Measurements from ENCODE around the gene INO80.
"Not testable (repeated sequence)": the region's sequence is repeated elsewhere in the genome, so short reads cannot be mapped to it uniquely, and the experiment has no call there.

The INO80 gene

DNA sequence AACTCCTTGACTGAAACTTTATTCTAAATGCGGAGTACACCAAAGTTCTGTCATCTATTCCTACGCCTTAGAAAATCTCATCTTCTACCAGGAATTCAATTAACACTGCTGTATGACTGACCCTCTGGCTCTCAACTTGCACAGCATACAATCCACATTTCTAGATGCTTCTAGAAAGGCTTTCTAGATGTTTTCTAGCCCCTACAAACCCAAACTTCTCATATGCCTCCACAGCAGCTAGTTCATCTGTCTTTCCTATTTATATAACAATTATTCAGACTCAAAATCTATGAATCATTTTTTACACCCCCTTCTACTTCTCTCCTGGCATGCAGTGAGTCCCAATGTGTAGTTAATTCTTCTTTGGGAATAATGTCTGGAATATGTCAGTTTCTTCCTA, 13.2 kb downstream of the INO80 start:
- no peak overlapping the region for H3K4me3 ChIP-seq (ENCODE audit: low read depth, low read length)
- in situ Hi-C loops (cut with HindIII; ENCODE audit: low sequenced_read_pairs) = no loop called here
- TF ChIP-seq, protein P1, sequence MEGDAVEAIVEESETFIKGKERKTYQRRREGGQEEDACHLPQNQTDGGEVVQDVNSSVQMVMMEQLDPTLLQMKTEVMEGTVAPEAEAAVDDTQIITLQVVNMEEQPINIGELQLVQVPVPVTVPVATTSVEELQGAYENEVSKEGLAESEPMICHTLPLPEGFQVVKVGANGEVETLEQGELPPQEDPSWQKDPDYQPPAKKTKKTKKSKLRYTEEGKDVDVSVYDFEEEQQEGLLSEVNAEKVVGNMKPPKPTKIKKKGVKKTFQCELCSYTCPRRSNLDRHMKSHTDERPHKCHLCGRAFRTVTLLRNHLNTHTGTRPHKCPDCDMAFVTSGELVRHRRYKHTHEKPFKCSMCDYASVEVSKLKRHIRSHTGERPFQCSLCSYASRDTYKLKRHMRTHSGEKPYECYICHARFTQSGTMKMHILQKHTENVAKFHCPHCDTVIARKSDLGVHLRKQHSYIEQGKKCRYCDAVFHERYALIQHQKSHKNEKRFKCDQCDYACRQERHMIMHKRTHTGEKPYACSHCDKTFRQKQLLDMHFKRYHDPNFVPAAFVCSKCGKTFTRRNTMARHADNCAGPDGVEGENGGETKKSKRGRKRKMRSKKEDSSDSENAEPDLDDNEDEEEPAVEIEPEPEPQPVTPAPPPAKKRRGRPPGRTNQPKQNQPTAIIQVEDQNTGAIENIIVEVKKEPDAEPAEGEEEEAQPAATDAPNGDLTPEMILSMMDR (IDR thresholded peaks at IDR 0.05; ENCODE audit: low read depth, low read length, missing control alignments) = no peak
- no peak for DNase-seq (ENCODE audit: low read depth)

DNA sequence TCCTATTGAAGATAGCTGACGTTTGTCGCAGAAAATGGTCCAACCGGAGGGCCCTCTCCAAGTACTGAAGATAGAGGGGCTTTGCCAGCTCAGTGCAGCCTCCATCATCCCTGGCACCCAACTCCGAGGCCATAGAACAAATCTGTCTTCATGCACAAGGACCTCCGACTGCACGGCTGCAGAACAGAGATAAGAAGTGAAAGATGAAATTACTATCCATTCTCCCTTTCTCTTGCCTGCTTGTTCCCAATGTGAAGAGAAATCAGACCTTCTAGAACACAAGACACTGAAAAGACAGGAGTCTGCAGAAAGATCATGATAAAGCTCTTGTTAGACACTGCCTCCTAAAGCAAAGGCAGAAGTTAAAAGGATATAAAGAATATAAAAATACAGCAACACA, 19.9 kb downstream of the INO80 start:
- DNase-seq (ENCODE audit: low read depth) = no peak
- in situ Hi-C loops (cut with HindIII; ENCODE audit: low sequenced_read_pairs) = no loop called here
- TF ChIP-seq, protein P1 (IDR thresholded peaks at IDR 0.05; ENCODE audit: low read depth, low read length, missing control alignments) = no peak
- H3K4me3 ChIP-seq (ENCODE audit: low read depth, low read length) = no peak overlapping the region

DNA sequence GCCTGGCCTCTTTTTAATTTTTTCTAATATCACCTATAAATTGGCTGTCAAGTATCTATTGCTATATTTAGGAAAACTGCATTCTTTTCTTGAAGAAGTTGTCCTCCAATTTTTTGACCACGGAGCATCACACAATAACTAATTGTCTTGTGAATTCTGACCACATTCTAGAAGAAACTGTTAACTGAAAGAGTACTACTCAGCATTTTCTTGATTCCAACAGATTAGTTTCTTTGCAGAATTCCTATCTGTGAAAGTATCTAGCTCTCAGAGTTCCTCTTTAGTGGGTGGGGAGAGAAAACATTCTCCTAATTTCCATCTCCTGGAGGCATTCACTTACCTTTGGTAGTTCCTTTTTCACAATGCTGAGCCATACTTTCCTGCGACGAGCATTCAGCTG, 31.1 kb downstream of the INO80 start:
- no peak overlapping the region for H3K4me3 ChIP-seq (ENCODE audit: low read depth, low read length)
- TF ChIP-seq, protein P1 (IDR thresholded peaks at IDR 0.05; ENCODE audit: low read depth, low read length, missing control alignments) = no peak
- no peak for DNase-seq (ENCODE audit: low read depth)
- in situ Hi-C loops (cut with HindIII; ENCODE audit: low sequenced_read_pairs) = no loop called here

DNA sequence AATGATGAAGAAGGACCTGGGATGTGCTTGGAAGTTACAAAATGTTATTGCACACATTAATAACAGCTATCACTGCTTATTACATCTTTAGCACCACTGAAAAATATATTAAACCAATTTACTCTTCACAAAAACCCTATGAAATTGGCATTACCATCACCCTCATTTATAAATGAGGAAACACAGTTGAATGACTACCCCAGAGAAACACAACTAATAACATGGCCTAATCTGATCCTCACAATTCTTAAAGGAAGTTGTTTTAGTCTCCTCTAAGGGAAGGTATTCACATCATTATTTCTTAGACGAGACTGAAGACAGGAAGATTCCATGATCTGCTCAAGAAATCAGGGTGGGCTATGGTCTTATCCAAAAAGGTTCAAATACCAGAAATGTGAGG, 35.9 kb downstream of the INO80 start:
- TF ChIP-seq, protein P1 (IDR thresholded peaks at IDR 0.05; ENCODE audit: low read depth, low read length, missing control alignments) = no peak
- H3K4me3 ChIP-seq (ENCODE audit: low read depth, low read length) = no peak overlapping the region
- in situ Hi-C loops (cut with HindIII; ENCODE audit: low sequenced_read_pairs) = no loop called here

DNA sequence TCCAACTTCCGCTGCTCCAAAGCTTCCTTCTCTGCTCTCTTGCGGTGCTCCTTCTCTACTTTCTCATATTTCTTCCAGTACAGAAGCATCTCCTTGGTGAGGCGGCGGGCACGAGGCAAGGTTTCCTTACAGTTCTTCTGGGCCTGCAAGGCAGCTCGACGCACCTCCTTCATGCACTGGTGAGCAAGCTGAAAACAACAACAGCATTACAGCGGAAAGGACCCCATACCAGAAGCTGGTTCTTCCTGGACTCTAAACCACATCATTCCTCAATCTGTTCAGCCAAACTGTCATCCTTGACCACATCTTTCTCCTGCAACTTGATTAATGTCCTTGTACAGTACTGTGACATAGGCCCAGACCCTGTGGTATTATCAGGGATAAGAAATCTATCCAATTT, 36.4 kb downstream of the INO80 start:
- in situ Hi-C loops (cut with HindIII; ENCODE audit: low sequenced_read_pairs) = loop anchor here (5.0 kb wide), 1 partner anchor 42 kb away; no protein-coding TSS in a partner anchor
- TF ChIP-seq, protein P1 (IDR thresholded peaks at IDR 0.05; ENCODE audit: low read depth, low read length, missing control alignments) = no peak
- peak; percentile 32 for DNase-seq (ENCODE audit: low read depth)
- H3K4me3 ChIP-seq (ENCODE audit: low read depth, low read length) = no peak overlapping the region

More for the DNA sequence above, 35.9 kb downstream of the INO80 start:
- no peak for DNase-seq (ENCODE audit: low read depth)

DNA sequence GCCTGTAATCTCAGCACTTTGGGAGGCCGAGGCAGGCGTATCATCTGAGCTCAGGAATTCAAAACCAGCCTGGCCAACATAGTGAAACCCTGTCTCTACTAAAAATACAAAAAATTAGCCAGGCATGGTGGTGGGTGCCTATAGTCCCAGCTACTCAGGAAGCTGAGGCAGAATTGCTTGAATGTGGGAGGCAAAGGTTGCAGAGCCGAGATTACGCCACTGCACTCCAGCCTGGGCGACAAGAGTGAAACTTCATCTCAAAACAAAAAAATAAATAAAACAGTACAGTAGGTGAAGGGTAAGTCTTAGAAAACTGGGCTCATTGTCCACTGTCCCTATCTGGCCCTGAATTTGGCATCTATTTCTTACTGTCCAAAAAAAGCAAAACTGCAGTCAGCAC, 37.2 kb downstream of the INO80 start:
- not testable (repeated sequence) for DNase-seq (ENCODE audit: low read depth); H3K4me3 ChIP-seq (ENCODE audit: low read depth, low read length)
- in situ Hi-C loops (cut with HindIII; ENCODE audit: low sequenced_read_pairs) = loop anchor here (5.0 kb wide), 1 partner anchor 42 kb away; no protein-coding TSS in a partner anchor

DNA sequence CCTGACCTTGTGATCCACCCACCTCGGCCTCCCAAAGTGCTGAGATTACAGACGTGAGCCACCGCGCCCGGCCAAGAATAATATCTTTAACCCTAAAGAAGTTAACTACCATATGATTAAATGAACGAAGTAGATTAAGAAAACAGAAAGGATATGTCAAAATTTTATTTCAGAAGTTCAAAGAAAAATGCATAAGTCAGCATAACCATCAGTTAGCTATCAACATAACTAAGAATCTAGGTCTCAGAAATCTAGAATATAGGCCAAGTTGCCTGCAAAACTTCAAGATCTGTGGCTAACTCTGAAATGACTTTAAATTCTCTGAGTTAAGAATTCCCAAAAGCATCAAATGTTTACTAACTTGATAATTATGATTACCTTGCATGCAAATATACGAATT, 38.0 kb downstream of the INO80 start:
- no peak for DNase-seq (ENCODE audit: low read depth)
- in situ Hi-C loops (cut with HindIII; ENCODE audit: low sequenced_read_pairs) = loop anchor here (5.0 kb wide), 1 partner anchor 41 kb away; no protein-coding TSS in a partner anchor
- TF ChIP-seq, protein P1 (IDR thresholded peaks at IDR 0.05; ENCODE audit: low read depth, low read length, missing control alignments) = no peak
- H3K4me3 ChIP-seq (ENCODE audit: low read depth, low read length) = no peak overlapping the region

Data from astrocyte of the cerebellum (primary cell).